Ascending aorta (tissue), 2 donors: ENCODE results near the gene KIAA0825. TPM values are rescaled to one million over a fixed set of nuclear protein-coding genes. Genes with fewer than 3 reads are reported as not detected.

Experiments
- DNase-seq, 2 donors: peaks; one replicate each; pipeline ENCODE4 v3.0.0-alpha.2; 2019; ENCODE audit warnings: low spot score in 2 of 2
- H3K27ac ChIP-seq, 2 donors: fragments of 200-600 bp; sonication (generic); one replicate each; pipeline ENCODE4 v1.5.1; 2016 to 2017; ENCODE audit warnings: mild to moderate bottlenecking in 1 of 2
- H3K27me3 ChIP-seq: fragments of 200-600 bp; sonication (generic); one replicate; pipeline ENCODE4 v1.5.1; 2017
- H3K36me3 ChIP-seq, 2 donors: fragments of 200-600 bp; sonication (generic); one replicate each; pipeline ENCODE4 v1.5.1; 2016
- H3K4me1 ChIP-seq, 2 donors: fragments of 200-600 bp; sonication (generic); one replicate each; pipeline ENCODE4 v1.5.1; 2016 to 2017; ENCODE audit warnings: mild to moderate bottlenecking in 1 of 2
- H3K4me3 ChIP-seq, 2 donors: fragments of 200-600 bp; sonication (generic); one replicate each; pipeline ENCODE4 v1.5.1; 2016 to 2017; ENCODE audit warnings: mild to moderate bottlenecking in 1 of 2
- H3K9me3 ChIP-seq, 2 donors: fragments of 200-600 bp; sonication (generic); one replicate each; pipeline ENCODE4 v1.5.1; 2016
- CTCF ChIP-seq, 3 experiments: fragments of 200-600 bp in 2 of 3; fragments of 450-650 bp in 1 of 3; sonication (generic) in 2 of 3; IDR thresholded peaks; one replicate each; pipeline ENCODE4 v1.5.1; 2016 to 2019; ENCODE audit warnings: antibody characterized with exemption in 3 of 3, mild to moderate bottlenecking in 1 of 3, moderate library complexity in 1 of 3
- intact Hi-C: fragments of 100-400 bp; cut with DNase I; formaldehyde crosslinking; loops from one replicate; pipeline ENCODE4 v1.15.1; 2023
- total RNA-seq: library from RNA; depleted of rRNA; stranded (reverse); fragments of >200 nt; gene quantifications from one replicate; pipeline ENCODE4 v1.1.0, GENCODE V29; 2016

KIAA0825 gene
- total RNA-seq, 1 donor from 2014 or later, result 2.4 TPM

- no peak overlapping the region for H3K4me3 ChIP-seq
- no peak for DNase-seq
- no peak overlapping the region for H3K27ac ChIP-seq
- no peaks in the 10 kb centered on the region for H3K4me1 ChIP-seq
- no peaks in the 10 kb centered on the region for H3K9me3 ChIP-seq
- TF ChIP-seq CTCF (IDR thresholded peaks at IDR 0.05), result no peak
- H3K27me3 ChIP-seq, result no peaks in the 10 kb centered on the region
- intact Hi-C loops, result no loop called here
- H3K36me3 ChIP-seq, result no peaks in the 10 kb centered on the region
These were observed 367.4 kb downstream of the KIAA0825 start for GRCh38 chr5:94250985-94251384.

- H3K36me3 ChIP-seq, result no peaks in the 10 kb centered on the region
- H3K27ac ChIP-seq, result no peak overlapping the region
- no peak for DNase-seq
- H3K27me3 ChIP-seq, result no peaks in the 10 kb centered on the region
- H3K4me1 ChIP-seq, result no peaks in the 10 kb centered on the region
- H3K9me3 ChIP-seq, result no peaks in the 10 kb centered on the region
- TF ChIP-seq CTCF (IDR thresholded peaks at IDR 0.05), result no peak
- intact Hi-C loops, result no loop called here
- H3K4me3 ChIP-seq, result no peak overlapping the region
These were observed 369.0 kb downstream of the KIAA0825 start for GRCh38 chr5:94249430-94249829.

GRCh38 chr5:94248175-94248875 is 370.1 kb downstream of the KIAA0825 start:
- H3K27me3 ChIP-seq, result no peaks in the 10 kb centered on the region
- DNase-seq, result no peak
- no peak for TF ChIP-seq CTCF (IDR thresholded peaks at IDR 0.05)
- no peaks in the 10 kb centered on the region for H3K4me1 ChIP-seq
- H3K9me3 ChIP-seq, result no peaks in the 10 kb centered on the region
- no peak overlapping the region for H3K27ac ChIP-seq
- H3K36me3 ChIP-seq, result no peaks in the 10 kb centered on the region
- intact Hi-C loops, result no loop called here
- no peak overlapping the region for H3K4me3 ChIP-seq

GRCh38 chr5:94245608-94246007 is 372.8 kb downstream of the KIAA0825 start:
- no peak for TF ChIP-seq CTCF (IDR thresholded peaks at IDR 0.05)
- no peaks in the 10 kb centered on the region for H3K36me3 ChIP-seq
- no peak overlapping the region for H3K27ac ChIP-seq
- intact Hi-C loops, result no loop called here
- no peak for DNase-seq
- no peaks in the 10 kb centered on the region for H3K9me3 ChIP-seq
- no peak overlapping the region for H3K4me3 ChIP-seq
- H3K4me1 ChIP-seq, result no peaks in the 10 kb centered on the region
- H3K27me3 ChIP-seq, result no peaks in the 10 kb centered on the region

- no peak for TF ChIP-seq CTCF (IDR thresholded peaks at IDR 0.05)
- intact Hi-C loops, result no loop called here
- no peak for DNase-seq
These were observed 373.5 kb downstream of the KIAA0825 start for GRCh38 chr5:94244921-94245320.

GRCh38 chr5:94243612-94244011 is 374.8 kb downstream of the KIAA0825 start:
- intact Hi-C loops, result no loop called here
- no peak overlapping the region for H3K4me3 ChIP-seq
- no peak for TF ChIP-seq CTCF (IDR thresholded peaks at IDR 0.05)
- no peaks in the 10 kb centered on the region for H3K4me1 ChIP-seq
- H3K27me3 ChIP-seq, result no peaks in the 10 kb centered on the region
- no peak overlapping the region for H3K27ac ChIP-seq
- no peaks in the 10 kb centered on the region for H3K36me3 ChIP-seq
- no peak for DNase-seq
- no peaks in the 10 kb centered on the region for H3K9me3 ChIP-seq

More at GRCh38 chr5:94244921-94245320, 373.5 kb downstream of the KIAA0825 start:
- Histone ChIP-seq H3K27ac (no peak overlapping the region), H3K4me3 (no peak overlapping the region), H3K27me3 (no peaks in the 10 kb centered on the region), H3K4me1 (no peaks in the 10 kb centered on the region), H3K36me3 (no peaks in the 10 kb centered on the region), H3K9me3 (no peaks in the 10 kb centered on the region)
